CD14-positive monocyte (primary cell): Measurements from ENCODE around the gene SLC19A2. TPM values are rescaled to one million over a fixed set of nuclear protein-coding genes. Genes with fewer than 3 reads are reported as not detected.

Experiments used
- DNase-seq, 3 donors: peaks; one replicate each; pipeline ENCODE4 v3.0.0-alpha.2; 2011 to 2022
- H2AFZ ChIP-seq: 2 replicates; pipeline ENCODE4 v1.6.0; 2012; ENCODE audit warnings: mild to moderate bottlenecking, low read depth, low read length, inconsistent platforms; ENCODE audit not compliant: insufficient read depth, poor library complexity, severe bottlenecking
- H3K27ac ChIP-seq, 2 donors: 1 replicate in 1 of 2; 2 replicates in 1 of 2; pipeline ENCODE4 v1.5.1; 2012 to 2013; ENCODE audit warnings: low read length in 2 of 2, control low read depth in 1 of 2, inconsistent platforms in 1 of 2, low read depth in 1 of 2, mild to moderate bottlenecking in 1 of 2
- H3K27me3 ChIP-seq, 2 donors: one replicate each; pipeline versions ENCODE4 v1.6.0 to v1.6.1; 2011 to 2013; ENCODE audit warnings: low read length in 2 of 2; ENCODE audit not compliant: control insufficient read depth in 2 of 2, insufficient read depth in 2 of 2
- H3K36me3 ChIP-seq, 2 donors: replicated peaks in 1 of 2; 1 replicate in 1 of 2; 2 replicates in 1 of 2; pipeline versions ENCODE4 v1.5.1 to v1.6.1; 2012 to 2013; ENCODE audit warnings: low read length in 2 of 2, control low read depth in 1 of 2, inconsistent platforms in 1 of 2, mild to moderate bottlenecking in 1 of 2; ENCODE audit not compliant: insufficient read depth in 2 of 2, control insufficient read depth in 1 of 2
- H3K4me1 ChIP-seq, 2 donors: 1 replicate in 1 of 2; 2 replicates in 1 of 2; pipeline versions ENCODE4 v1.5.1 to v1.6.1; 2012 to 2013; ENCODE audit warnings: low read length in 2 of 2, control low read depth in 1 of 2, inconsistent platforms in 1 of 2, mild to moderate bottlenecking in 1 of 2, moderate library complexity in 1 of 2; ENCODE audit not compliant: insufficient read depth in 2 of 2, control insufficient read depth in 1 of 2
- H3K4me2 ChIP-seq: replicated peaks from 2 replicates; pipeline ENCODE3; 2012; ENCODE audit warnings: low read length, moderate library complexity, mild to moderate bottlenecking; ENCODE audit not compliant: poor library complexity, severe bottlenecking; ENCODE audit errors: extremely low read depth
- H3K4me3 ChIP-seq, 3 experiments: fragments of 200-600 bp in 1 of 3; sonication (generic) in 1 of 3; replicated peaks in 1 of 3; 1 replicate in 2 of 3; 2 replicates in 1 of 3; pipeline ENCODE4 v1.5.1; 2011 to 2013; ENCODE audit warnings: low read length in 3 of 3, mild to moderate bottlenecking in 3 of 3, control low read depth in 2 of 3, low read depth in 2 of 3, inconsistent platforms in 1 of 3, moderate library complexity in 1 of 3
- H3K79me2 ChIP-seq: 2 replicates; pipeline ENCODE4 v1.6.0; 2012; ENCODE audit warnings: mild to moderate bottlenecking, control low read depth, inconsistent platforms, low read length, moderate library complexity; ENCODE audit not compliant: insufficient read depth
- H3K9ac ChIP-seq: 2 replicates; pipeline ENCODE4 v1.6.0; 2017; ENCODE audit warnings: low read length, mild to moderate bottlenecking; ENCODE audit not compliant: insufficient read depth, poor library complexity, severe bottlenecking
- H3K9me3 ChIP-seq, 2 donors: replicated peaks in 1 of 2; 1 replicate in 1 of 2; 2 replicates in 1 of 2; pipeline versions ENCODE4 v1.5.1 to v1.6.1; 2012 to 2013; ENCODE audit warnings: low read length in 2 of 2, control low read depth in 1 of 2; ENCODE audit not compliant: control insufficient read depth in 1 of 2, insufficient read depth in 1 of 2
- H4K20me1 ChIP-seq: 2 replicates; pipeline ENCODE4 v1.6.0; 2012; ENCODE audit warnings: mild to moderate bottlenecking, low read length, control low read depth, moderate library complexity; ENCODE audit not compliant: insufficient read depth
- H3K27ac Mint-ChIP-seq, 7 donors: one replicate each; pipeline ENCODE4 v1.8.0; 2020; ENCODE audit warnings: mild to moderate bottlenecking in 7 of 7, mixed read lengths in 7 of 7, moderate library complexity in 6 of 7, inconsistent platforms in 2 of 7
- H3K27me3 Mint-ChIP-seq, 3 donors: one replicate each; pipeline ENCODE4 v1.8.0; 2021 to 2022; ENCODE audit warnings: low read depth in 3 of 3, mild to moderate bottlenecking in 3 of 3, mixed read lengths in 3 of 3, moderate library complexity in 3 of 3, inconsistent platforms in 1 of 3
- H3K36me3 Mint-ChIP-seq, 2 donors: one replicate each; pipeline ENCODE4 v1.8.0; 2020; ENCODE audit warnings: mixed read lengths in 2 of 2, inconsistent platforms in 1 of 2, mild to moderate bottlenecking in 1 of 2
- H3K4me1 Mint-ChIP-seq: one replicate; pipeline ENCODE4 v1.8.0; 2020; ENCODE audit warnings: mild to moderate bottlenecking, mixed read lengths
- H3K4me3 Mint-ChIP-seq, 2 donors: one replicate each; pipeline ENCODE4 v1.8.0; 2020; ENCODE audit warnings: mild to moderate bottlenecking in 2 of 2, mixed read lengths in 2 of 2, moderate library complexity in 1 of 2
- H3K9me3 Mint-ChIP-seq, 7 donors: one replicate each; pipeline ENCODE4 v1.8.0; 2020 to 2022; ENCODE audit warnings: mixed read lengths in 7 of 7, mild to moderate bottlenecking in 6 of 7, moderate library complexity in 6 of 7, inconsistent platforms in 2 of 7
- CTCF ChIP-seq: fragments of 200-600 bp; IDR thresholded peaks from one replicate; pipeline ENCODE4 v1.8.0; 2022; ENCODE audit warnings: antibody characterized with exemption, mild to moderate bottlenecking
- WGBS: methylation state at CpG from one replicate; pipeline ENCODE4 v1.1.5; 2013; ENCODE audit warnings: missing lambda C conversion rate; ENCODE audit not compliant: insufficient coverage; 5-methylcytosine and 5-hydroxymethylcytosine counted together
- intact Hi-C, 2 donors: fragments of 100-400 bp; cut with micrococcal nuclease; formaldehyde crosslinking; loops; one replicate each; pipeline versions ENCODE4 v1.15.0 to v1.15.1; 2023
- polyA plus RNA-seq, 3 donors: library from polyadenylated mRNA; depleted of rRNA in 1 of 3; unstranded in 2 of 3; stranded (reverse) in 1 of 3; fragments of 300-500 nt in 2 of 3; fragments of >200 nt in 1 of 3; fragmentation: Illumina TruSeq in 2 of 3; gene quantifications; 1 replicate in 2 of 3; 2 replicates in 1 of 3; pipeline ENCODE4 v1.2.3, GENCODE V29; 2012 to 2021

The SLC19A2 gene
- polyA plus RNA-seq, 3 donors = 0.52 to 3.2 (median 0.81) TPM

- Histone ChIP-seq H3K36me3 (peaks cover under 1 to 15% of the 10 kb centered on the region in 2 donors), H3K9me3 (peaks cover 0 to 5% of the 10 kb centered on the region in 2 donors), H3K27me3 (no peaks in the 10 kb centered on the region), H3K4me1 (peaks cover 13 to 14% of the 10 kb centered on the region in 2 donors), H4K20me1 (no peaks in the 10 kb centered on the region), H2AFZ (no peak overlapping the region), H3K4me2 (no peak overlapping the region), H3K27ac (no peak overlapping the region), H3K9ac (no peak overlapping the region), H3K79me2 (no peaks in the 10 kb centered on the region), H3K4me3 (no peak overlapping the region)
- WGBS = 100% methylated on average over 3 of the region's 5 CpGs
- H3K36me3 Mint-ChIP-seq = peaks cover 11 to 16% of the 10 kb centered on the region in 2 donors
- peaks cover 21% of the 10 kb centered on the region for H3K4me1 Mint-ChIP-seq
- peaks cover 0 to 7% (median 2%) of the 10 kb centered on the region in 7 donors for H3K9me3 Mint-ChIP-seq
- TF ChIP-seq CTCF = no peak
- no peak overlapping the region for H3K27ac Mint-ChIP-seq
- H3K27me3 Mint-ChIP-seq = peaks cover 0 to 2% (median 2%) of the 10 kb centered on the region in 3 donors
- DNase-seq = no peak
- no peak overlapping the region for H3K4me3 Mint-ChIP-seq
- intact Hi-C loops = loop anchor here in 1 of 2 donors (10.0 kb wide), 1 partner anchor 82 kb away; no protein-coding TSS in a partner anchor
Measured at GRCh38 chr1:169462385-169462784, 23.4 kb downstream of the SLC19A2 start.

- Histone ChIP-seq H3K9me3 (peaks cover 0 to 13% of the 10 kb centered on the region in 2 donors), H3K4me2 (no peak overlapping the region), H3K4me3 (no peak overlapping the region), H4K20me1 (no peaks in the 10 kb centered on the region), H3K36me3 (peaks cover 0 to 8% of the 10 kb centered on the region in 2 donors), H2AFZ (no peak overlapping the region), H3K4me1 (peaks cover 13 to 14% of the 10 kb centered on the region in 2 donors), H3K9ac (no peak overlapping the region), H3K79me2 (no peaks in the 10 kb centered on the region), H3K27me3 (no peaks in the 10 kb centered on the region), H3K27ac (no peak overlapping the region)
- Mint-ChIP-seq H3K27ac (peak overlapping the region in 2 of 7 donors; percentile 3 to 22), H3K4me3 (no peak overlapping the region), H3K9me3 (peaks cover 4 to 13% (median 7%) of the 10 kb centered on the region in 7 donors), H3K4me1 (peaks cover 21% of the 10 kb centered on the region), H3K27me3 (peaks cover 0 to 2% (median 2%) of the 10 kb centered on the region in 3 donors), H3K36me3 (peaks cover 9% of the 10 kb centered on the region in 2 donors)
- TF ChIP-seq CTCF = no peak
- 80% methylated on average over 1 of the region's 4 CpGs for WGBS
- intact Hi-C loops = loop anchor here in 1 of 2 donors (10.0 kb wide), 1 partner anchor 83 kb away; no protein-coding TSS in a partner anchor
- DNase-seq = no peak
Measured at GRCh38 chr1:169461390-169462000, 24.2 kb downstream of the SLC19A2 start.
